ENCODE data around the gene NAA25.

- no peak for TF ChIP-seq BACH2 (CRISPR knock-in tag; IDR thresholded peaks at IDR 0.05; ENCODE audit: borderline replicate concordance)
- TF ChIP-seq PPARA (CRISPR knock-in tag; IDR thresholded peaks at IDR 0.05; ENCODE audit: borderline replicate concordance): no peak
- TF ChIP-seq ZC3H10 (CRISPR knock-in tag; IDR thresholded peaks at IDR 0.05): no peak
- no peak for TF ChIP-seq ZFP3 (CRISPR knock-in tag; IDR thresholded peaks at IDR 0.05)
- TF ChIP-seq CSDC2 (CRISPR knock-in tag; IDR thresholded peaks at IDR 0.05): no peak
- no peak for TF ChIP-seq RARB (CRISPR knock-in tag; IDR thresholded peaks at IDR 0.05)
- TF ChIP-seq ISL1 (CRISPR knock-in tag; IDR thresholded peaks at IDR 0.05): no peak
- no peak for TF ChIP-seq ZNF70 (CRISPR knock-in tag; IDR thresholded peaks at IDR 0.05)
These were observed 62.6 kb downstream of the NAA25 start for GRCh38 chr12:112046003-112046402.
